ENCODE measurements around the gene CDKN2A.

The CDKN2A gene

GRCh38 chr9:21958833-21959232 lies 35.4 kb downstream of the CDKN2A start:
- TF ChIP-seq ELF4 (IDR thresholded peaks at IDR 0.05) (no peak), PKNOX1 (IDR thresholded peaks at IDR 0.05) (no peak), FOXM1 (IDR thresholded peaks at IDR 0.05; ENCODE audit: borderline replicate concordance) (no peak), BHLHE40 (IDR thresholded peaks at IDR 0.05; ENCODE audit: borderline replicate concordance) (no peak), NFRKB (IDR thresholded peaks at IDR 0.05) (no peak), CTBP1 (IDR thresholded peaks at IDR 0.05; ENCODE audit: borderline replicate concordance) (no peak), FOXK2 (IDR thresholded peaks at IDR 0.05) (no peak), SUZ12 (IDR thresholded peaks at IDR 0.05) (no peak), HDGF (IDR thresholded peaks at IDR 0.05; ENCODE audit: borderline replicate concordance) (no peak), FOXA1 (IDR thresholded peaks at IDR 0.05) (no peak), ARNT (IDR thresholded peaks at IDR 0.05) (no peak), ZNF384 (IDR thresholded peaks at IDR 0.05) (no peak), L3MBTL2 (conservative IDR thresholded peaks at IDR 0.05) (no peak)
- POLR2A ChIA-PET: no interaction called here
- no peak for DNase-seq (ENCODE audit: extremely low spot score)
- CTCF ChIA-PET: no interaction called here

DNA sequence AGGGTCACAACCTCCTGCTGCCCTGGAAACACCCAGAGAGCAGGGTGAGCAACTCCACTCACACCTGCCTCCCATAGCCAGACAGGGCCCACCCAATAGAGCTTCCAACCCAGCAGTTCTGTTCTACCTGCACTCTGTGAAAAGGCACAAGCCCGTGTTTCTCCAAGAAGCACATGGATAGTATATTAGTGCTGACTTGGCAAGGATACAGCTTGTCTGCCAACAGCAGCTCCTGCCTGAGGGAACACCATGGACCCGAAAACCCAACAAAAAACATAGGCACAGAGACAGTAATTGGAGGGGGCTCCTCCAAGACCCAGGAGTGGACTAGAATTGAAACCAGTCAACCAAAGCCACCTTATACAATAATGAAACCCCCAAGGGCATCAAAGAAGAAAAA lies 48.6 kb downstream of the CDKN2A start:
- CTCF ChIA-PET: no interaction called here

GRCh38 chr9:21943464-21943863 lies 50.7 kb downstream of the CDKN2A start:
- TF ChIP-seq ARNT (IDR thresholded peaks at IDR 0.05) (no peak), SUZ12 (IDR thresholded peaks at IDR 0.05) (no peak), CTBP1 (IDR thresholded peaks at IDR 0.05; ENCODE audit: borderline replicate concordance) (no peak), ELF4 (IDR thresholded peaks at IDR 0.05) (no peak), L3MBTL2 (conservative IDR thresholded peaks at IDR 0.05) (no peak), PKNOX1 (IDR thresholded peaks at IDR 0.05) (no peak), FOXA1 (IDR thresholded peaks at IDR 0.05) (no peak), HDGF (IDR thresholded peaks at IDR 0.05; ENCODE audit: borderline replicate concordance) (no peak), TARDBP (IDR thresholded peaks at IDR 0.05) (no peak), FOXK2 (IDR thresholded peaks at IDR 0.05) (no peak)
- CTCF ChIA-PET: no interaction called here
- POLR2A ChIA-PET: no interaction called here
- no peak for DNase-seq (ENCODE audit: extremely low spot score)

More for the DNA sequence above, 48.6 kb downstream of the CDKN2A start:
- no peak for DNase-seq (ENCODE audit: extremely low spot score)
- POLR2A ChIA-PET: no interaction called here
- no peak for TF ChIP-seq L3MBTL2 (conservative IDR thresholded peaks at IDR 0.05)
- no peak for TF ChIP-seq CTBP1 (IDR thresholded peaks at IDR 0.05; ENCODE audit: borderline replicate concordance)
- TF ChIP-seq ELF4 (IDR thresholded peaks at IDR 0.05): no peak
- no peak for TF ChIP-seq SP1 (IDR thresholded peaks at IDR 0.05)
- TF ChIP-seq NFRKB (IDR thresholded peaks at IDR 0.05): no peak
- TF ChIP-seq TARDBP (IDR thresholded peaks at IDR 0.05): no peak
- no peak for TF ChIP-seq BHLHE40 (IDR thresholded peaks at IDR 0.05; ENCODE audit: borderline replicate concordance)

DNA sequence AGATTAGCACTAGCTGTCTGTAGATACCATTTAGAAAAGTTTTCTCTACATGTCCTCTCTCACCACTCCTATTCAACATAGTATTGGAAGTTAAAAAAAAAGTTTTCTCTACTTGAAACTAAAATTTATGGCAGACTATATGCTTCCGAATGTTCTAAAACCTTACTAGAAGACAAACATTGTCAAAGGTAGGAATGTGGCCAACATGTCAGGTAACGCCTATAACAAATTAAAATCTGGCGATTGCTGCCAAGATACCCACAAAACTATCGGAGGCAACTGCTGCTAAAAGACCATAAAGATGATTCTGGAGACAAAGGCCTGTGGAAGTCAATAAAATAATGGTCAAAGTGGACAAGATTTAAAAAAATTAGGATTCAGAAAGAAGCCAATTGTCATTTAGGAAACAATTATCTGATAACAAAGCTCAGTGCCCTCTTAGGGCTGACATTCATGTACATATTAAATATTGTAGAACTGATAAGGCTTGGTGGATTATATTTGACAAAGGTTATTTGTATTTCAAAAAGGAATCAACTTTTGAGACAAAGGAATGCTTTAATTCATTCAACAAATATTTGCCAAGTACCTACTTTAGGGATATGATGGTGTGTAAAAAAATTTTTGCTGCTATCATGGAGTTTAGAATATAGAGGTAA lies 52.7 kb downstream of the CDKN2A start:
- DNase-seq (ENCODE audit: extremely low spot score): no peak
- CTCF ChIA-PET: no interaction called here
- no peak for TF ChIP-seq HDGF (IDR thresholded peaks at IDR 0.05; ENCODE audit: borderline replicate concordance)
- no peak for TF ChIP-seq FOXK2 (IDR thresholded peaks at IDR 0.05)
- no peak for TF ChIP-seq BHLHE40 (IDR thresholded peaks at IDR 0.05; ENCODE audit: borderline replicate concordance)
- no peak for TF ChIP-seq LEF1 (IDR thresholded peaks at IDR 0.05; ENCODE audit: borderline replicate concordance)
- no peak for TF ChIP-seq TARDBP (IDR thresholded peaks at IDR 0.05)
- TF ChIP-seq ZNF384 (IDR thresholded peaks at IDR 0.05): no peak
- TF ChIP-seq FOXM1 (IDR thresholded peaks at IDR 0.05; ENCODE audit: borderline replicate concordance): no peak
- no peak for TF ChIP-seq L3MBTL2 (conservative IDR thresholded peaks at IDR 0.05)
- TF ChIP-seq FOXA1 (IDR thresholded peaks at IDR 0.05): no peak
- POLR2A ChIA-PET: no interaction called here

GRCh38 chr9:21936161-21936560 lies 58.0 kb downstream of the CDKN2A start:
- POLR2A ChIA-PET: no interaction called here
- TF ChIP-seq TARDBP (IDR thresholded peaks at IDR 0.05): no peak
- no peak for TF ChIP-seq FOXM1 (IDR thresholded peaks at IDR 0.05; ENCODE audit: borderline replicate concordance)
- TF ChIP-seq LEF1 (IDR thresholded peaks at IDR 0.05; ENCODE audit: borderline replicate concordance): no peak
- TF ChIP-seq FOXA1 (IDR thresholded peaks at IDR 0.05): no peak
- TF ChIP-seq ARNT (IDR thresholded peaks at IDR 0.05): no peak
- TF ChIP-seq CTBP1 (IDR thresholded peaks at IDR 0.05; ENCODE audit: borderline replicate concordance): no peak
- TF ChIP-seq ELF4 (IDR thresholded peaks at IDR 0.05): no peak
- no peak for TF ChIP-seq SUZ12 (IDR thresholded peaks at IDR 0.05)
- TF ChIP-seq PKNOX1 (IDR thresholded peaks at IDR 0.05): no peak
- TF ChIP-seq HDGF (IDR thresholded peaks at IDR 0.05; ENCODE audit: borderline replicate concordance): no peak
- TF ChIP-seq NFRKB (IDR thresholded peaks at IDR 0.05): no peak
- no peak for TF ChIP-seq FOXK2 (IDR thresholded peaks at IDR 0.05)
- no peak for TF ChIP-seq BHLHE40 (IDR thresholded peaks at IDR 0.05; ENCODE audit: borderline replicate concordance)
- no peak for TF ChIP-seq SP1 (IDR thresholded peaks at IDR 0.05)
- TF ChIP-seq ZNF384 (IDR thresholded peaks at IDR 0.05): no peak
- TF ChIP-seq L3MBTL2 (conservative IDR thresholded peaks at IDR 0.05): no peak
- DNase-seq (ENCODE audit: extremely low spot score): no peak
- CTCF ChIA-PET: no interaction called here

DNA sequence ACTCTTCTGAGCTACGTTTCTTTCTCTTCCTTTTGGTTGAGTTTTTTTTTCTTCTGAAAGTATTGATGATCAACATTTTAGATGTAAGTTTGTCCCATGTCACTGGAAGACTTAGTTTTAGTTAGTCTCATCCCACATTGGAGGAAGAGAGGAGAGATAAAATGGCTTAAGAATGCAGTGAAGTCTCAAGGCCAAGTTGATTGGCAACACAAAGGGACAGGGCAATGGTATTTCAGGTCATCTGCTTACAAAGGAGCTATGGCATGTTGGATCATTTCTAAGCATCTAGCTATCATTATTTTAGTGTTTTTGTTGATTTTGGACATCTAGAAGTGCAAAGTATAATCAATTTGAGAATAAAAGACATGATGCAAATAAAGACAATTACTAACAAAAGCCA lies 58.6 kb downstream of the CDKN2A start:
- TF ChIP-seq CTBP1 (IDR thresholded peaks at IDR 0.05; ENCODE audit: borderline replicate concordance) (no peak), PKNOX1 (IDR thresholded peaks at IDR 0.05) (no peak), BHLHE40 (IDR thresholded peaks at IDR 0.05; ENCODE audit: borderline replicate concordance) (no peak), TARDBP (IDR thresholded peaks at IDR 0.05) (no peak), LEF1 (IDR thresholded peaks at IDR 0.05; ENCODE audit: borderline replicate concordance) (no peak), FOXM1 (IDR thresholded peaks at IDR 0.05; ENCODE audit: borderline replicate concordance) (no peak), ZNF384 (IDR thresholded peaks at IDR 0.05) (no peak), FOXA1 (IDR thresholded peaks at IDR 0.05) (no peak), ARNT (IDR thresholded peaks at IDR 0.05) (no peak), SP1 (IDR thresholded peaks at IDR 0.05) (no peak), SUZ12 (IDR thresholded peaks at IDR 0.05) (no peak), HDGF (IDR thresholded peaks at IDR 0.05; ENCODE audit: borderline replicate concordance) (no peak), ELF4 (IDR thresholded peaks at IDR 0.05) (no peak), FOXK2 (IDR thresholded peaks at IDR 0.05) (no peak), L3MBTL2 (conservative IDR thresholded peaks at IDR 0.05) (no peak), NFRKB (IDR thresholded peaks at IDR 0.05) (no peak)
- POLR2A ChIA-PET: no interaction called here
- DNase-seq (ENCODE audit: extremely low spot score): no peak
- CTCF ChIA-PET: no interaction called here
